ENCODE results near the gene ADARB2. TPM values are rescaled to one million over a fixed set of nuclear protein-coding genes. Genes with fewer than 3 reads are reported as not detected.
A peak's percentile ranks its signal among the peaks of the same experiment; 100 is the strongest.
"Not testable (repeated sequence)": the region's sequence is repeated elsewhere in the genome, so short reads cannot be mapped to it uniquely, and the experiment has no call there.

ADARB2 gene
- total RNA-seq, 1 donor from 2014 or later, result not detected

DNA sequence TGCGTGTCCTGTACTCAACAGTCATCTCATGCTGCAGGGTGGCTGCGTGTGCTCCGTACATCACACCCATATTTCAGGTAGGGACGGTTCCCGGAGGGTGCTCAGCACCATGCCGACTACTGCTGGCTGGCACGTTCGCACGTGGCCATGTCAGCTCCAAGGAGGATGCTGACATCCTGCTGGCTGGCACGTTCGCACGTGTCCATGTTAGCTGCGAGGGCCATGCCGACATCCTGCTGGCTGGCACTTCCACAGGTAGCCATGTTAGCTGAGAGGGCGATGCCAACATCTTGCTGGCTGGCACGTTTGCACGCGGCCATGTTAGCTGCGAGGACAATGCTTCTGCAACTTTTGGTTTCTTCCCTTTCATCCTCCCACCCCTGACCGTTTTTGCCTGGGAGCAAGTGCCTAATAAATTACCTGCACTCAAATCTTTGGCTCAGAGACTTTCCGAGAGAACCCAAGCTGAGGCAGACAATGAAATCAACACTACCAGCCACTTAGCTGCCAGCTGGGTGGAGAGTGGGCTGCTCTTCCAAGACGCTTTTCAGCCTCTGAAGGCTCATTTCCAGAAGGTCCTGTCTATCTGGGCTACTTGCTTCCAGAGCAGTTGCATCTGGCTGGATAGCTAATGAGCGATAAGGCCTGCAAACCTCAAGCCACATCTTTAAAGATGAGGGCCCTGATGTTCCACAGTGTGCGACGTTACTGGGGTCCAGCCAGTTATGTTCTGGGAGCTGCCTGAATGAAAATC, 576.6 kb downstream of the ADARB2 start:
- no peak for DNase-seq (ENCODE audit: low spot score)

DNA sequence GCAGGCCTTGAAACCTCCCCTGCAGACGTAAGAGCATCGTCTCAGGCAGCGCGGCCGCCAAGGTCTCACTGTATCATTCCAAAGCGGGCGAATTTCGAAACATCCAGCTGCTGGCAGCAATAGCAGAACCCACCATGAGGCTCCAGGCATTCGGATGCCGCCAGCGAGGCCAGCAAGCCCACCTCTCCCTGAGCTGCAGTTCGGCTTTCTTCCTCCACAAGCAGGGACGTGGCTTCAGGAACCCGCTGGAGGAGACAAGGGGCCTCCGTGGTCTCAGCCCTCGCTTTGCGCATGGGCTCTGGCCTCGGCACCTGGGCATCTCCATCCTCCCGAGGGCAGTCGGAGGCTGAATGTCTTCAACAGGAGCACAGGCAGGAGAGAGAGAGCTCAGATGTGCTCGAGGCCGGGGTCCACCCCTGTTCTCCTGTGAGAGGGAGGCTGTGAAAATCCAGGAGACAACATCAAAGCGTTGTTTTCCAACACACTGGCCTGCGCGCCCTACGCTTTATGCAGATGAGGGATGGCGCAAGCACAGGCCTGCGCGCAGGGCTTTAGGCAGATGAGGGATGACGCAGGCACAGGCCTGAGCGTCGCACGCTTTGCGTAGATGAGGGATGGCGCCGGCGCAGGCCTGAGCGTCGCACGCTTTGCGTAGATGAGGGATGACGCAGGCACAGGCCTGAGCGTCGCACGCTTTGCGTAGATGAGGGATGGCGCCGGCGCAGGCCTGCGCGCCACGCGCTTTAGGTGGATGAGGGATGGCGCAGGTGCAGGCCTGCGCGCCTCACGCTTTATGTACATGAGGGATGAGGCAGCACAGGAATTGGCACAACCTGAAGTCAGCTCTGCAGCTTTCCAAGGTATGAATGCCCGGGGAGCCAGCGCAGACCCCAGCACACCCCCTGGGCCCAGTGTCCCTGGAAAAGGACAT, 577.9 kb downstream of the ADARB2 start:
- no peak for DNase-seq (ENCODE audit: low spot score)

DNA sequence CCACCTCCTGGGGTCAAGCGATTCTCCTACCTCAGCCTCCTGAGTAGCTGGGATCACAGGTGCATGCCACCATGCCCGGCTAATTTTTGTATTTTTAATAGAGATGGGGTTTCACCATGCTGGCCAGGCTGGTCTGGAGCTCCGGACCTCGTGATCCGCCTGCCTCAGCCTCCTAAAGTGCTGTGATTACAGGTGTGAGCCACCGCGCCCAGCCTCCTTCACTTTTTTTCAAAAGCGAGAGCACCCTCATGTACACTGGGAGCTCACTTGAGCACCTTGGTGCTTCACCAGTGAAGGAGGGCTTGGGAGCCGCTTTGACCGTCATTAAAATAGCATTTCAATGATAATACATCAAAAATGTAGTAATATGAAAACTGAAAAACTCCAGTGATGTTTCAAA, 578.8 kb downstream of the ADARB2 start:
- DNase-seq (ENCODE audit: low spot score), result not testable (repeated sequence)

DNA sequence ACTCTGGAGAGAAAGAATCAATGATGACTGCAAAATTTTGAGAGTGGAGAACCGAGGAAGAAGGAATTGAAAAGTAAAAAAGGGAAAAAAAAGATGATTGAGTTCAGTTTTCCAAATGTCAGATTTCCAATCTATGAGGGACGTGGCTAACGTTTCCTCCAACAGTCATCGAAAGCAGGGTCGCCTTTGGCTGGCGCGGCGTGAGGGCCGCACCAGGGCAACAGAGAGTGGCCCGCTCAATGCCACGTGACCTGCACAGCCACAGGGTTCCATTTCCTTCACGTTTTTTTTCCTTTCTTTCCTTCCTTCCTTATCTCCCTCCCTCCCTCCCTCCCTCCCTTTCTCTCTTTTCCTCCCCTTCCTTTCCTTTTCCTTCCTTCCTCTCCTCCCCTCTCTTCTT, 579.3 kb downstream of the ADARB2 start:
- DNase-seq (ENCODE audit: low spot score), result no peak

DNA sequence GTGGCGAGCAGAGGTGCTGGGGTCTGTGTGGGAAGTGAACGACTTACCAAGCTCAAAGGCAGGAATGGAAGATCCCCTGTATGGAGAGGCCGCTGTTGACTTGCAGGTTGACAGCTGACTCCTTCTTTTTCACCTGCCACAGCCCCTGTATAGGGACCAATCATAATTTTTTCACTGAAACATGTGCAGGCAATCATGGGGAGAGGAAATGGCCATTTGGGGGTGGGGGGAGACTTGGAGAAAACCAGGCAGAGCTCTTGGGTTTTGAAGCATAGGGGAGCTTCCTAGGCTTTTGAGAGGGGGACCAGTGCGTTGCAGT, 579.8 kb downstream of the ADARB2 start:
- DNase-seq (ENCODE audit: low spot score), result no peak

DNA sequence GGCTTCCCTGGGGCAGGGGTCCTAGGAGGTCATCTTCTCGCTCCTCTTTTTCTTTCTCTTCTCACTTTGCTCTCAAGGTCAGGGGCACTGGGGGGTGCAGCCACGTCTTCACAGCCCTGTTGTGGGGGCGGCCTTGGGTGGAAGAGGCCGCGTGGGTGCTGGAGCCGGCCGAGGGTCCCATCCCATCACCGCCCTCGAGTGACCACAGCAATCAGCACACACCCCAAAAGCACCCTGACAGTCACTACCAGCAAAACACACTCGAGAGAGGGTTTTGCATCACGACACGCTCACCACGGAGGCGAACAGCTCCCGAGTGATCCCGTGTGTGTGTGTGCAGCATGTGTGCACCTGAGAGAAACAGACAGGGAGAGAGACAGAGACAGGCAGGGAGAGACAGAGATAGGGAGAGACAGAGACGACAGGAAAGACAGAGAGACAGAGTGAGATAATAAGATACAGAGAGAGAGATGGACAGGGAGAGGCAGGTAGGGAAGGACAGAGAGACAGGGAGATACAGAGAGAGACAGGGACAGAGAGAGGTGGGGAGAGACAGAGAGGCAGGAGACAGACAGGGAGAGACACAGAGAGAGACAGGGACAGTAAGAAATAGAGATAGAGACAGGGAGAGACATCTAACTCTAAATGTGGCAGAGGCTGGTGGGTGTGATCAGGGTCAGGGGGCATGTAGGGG, 580.3 kb downstream of the ADARB2 start:
- no peak for DNase-seq (ENCODE audit: low spot score)

DNA sequence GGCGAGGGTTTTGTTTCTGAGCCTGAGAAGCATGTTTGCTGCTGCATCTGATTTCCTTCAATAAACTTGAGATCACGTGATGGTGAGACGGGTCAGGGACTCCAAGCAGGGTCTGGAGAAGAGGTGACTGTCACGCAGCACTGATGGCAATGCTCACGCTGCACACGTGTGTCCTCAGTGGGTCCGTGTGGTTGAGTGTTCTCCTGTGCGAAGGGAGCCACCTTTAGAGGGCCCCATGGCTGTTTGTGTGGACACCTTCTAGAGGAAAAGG, 580.8 kb downstream of the ADARB2 start:
- no peak for DNase-seq (ENCODE audit: low spot score)

DNA sequence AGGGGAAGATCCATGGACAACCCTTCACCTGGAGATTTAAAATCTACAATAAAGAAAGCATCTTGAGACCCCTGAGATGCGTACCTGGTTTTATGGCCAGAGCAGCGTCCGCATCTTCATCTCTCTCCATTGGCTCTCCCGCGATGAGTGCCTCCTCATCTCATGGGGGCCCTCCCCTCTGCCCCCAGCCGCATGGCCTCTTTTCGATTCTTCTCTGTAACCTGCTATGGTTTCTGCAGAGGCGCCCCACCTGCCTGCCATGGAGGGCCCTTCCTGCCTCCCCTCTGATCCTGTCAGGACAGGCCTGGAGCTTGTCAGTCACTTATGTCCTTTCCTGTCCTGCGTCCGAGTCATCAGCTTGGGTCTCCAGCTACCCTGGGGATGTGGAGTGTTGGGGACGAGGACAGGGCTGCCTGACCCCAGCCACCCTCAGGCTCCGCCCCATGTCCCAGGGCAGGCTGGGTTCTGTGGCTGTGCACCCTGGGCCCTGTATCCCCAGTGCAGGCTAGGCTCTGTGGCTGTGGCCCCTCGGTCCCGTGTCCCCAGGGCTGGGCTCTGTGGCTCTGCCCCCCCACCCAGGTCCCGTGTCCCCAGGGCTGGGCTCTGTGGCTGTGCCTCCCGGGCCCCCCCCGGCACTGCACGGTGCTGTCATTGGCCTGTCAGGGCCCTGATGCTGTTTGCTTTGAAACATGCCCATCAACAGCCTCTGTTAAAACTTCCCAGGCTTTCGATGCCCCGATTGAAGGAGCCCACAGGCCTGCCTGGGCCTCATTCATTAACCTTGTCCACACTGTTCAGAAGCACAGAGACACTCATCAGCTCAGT, 581.3 kb downstream of the ADARB2 start:
- DNase-seq (ENCODE audit: low spot score), result no peak

DNA sequence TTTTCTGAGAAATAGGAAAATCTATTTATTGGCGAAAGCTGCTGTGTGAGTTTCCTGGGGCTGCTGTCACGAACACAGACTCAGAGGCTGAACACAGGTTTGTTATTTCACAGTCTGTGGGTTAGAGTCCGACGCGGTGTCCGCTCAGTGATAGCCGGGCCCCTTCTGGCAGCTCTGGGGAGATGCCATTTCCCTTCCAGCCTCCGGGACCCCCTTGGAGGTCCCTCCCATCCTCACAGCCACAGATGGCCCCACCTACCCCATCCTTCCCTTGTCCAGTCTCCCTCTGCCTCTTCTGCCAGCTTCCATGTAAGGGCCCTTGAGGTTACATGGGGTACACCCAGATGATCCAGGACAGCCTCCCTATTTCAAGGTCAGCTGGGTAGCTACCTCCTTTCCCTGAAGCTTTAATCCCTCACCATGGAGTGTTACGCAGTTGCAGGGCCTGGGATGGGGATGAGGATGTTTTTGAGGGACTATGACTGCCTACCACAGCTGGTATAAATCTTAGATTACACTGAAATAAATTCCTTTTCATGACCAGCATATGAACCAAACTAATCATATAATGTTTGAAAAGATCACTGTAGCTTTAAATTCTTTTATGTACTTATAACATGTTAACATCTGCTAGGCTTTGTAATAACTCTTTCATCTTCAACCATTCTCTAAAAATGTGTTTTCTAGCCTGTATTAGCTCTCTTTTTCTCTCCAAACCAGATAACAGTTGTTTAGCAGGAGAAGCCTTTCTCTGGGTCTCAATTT, 582.6 kb downstream of the ADARB2 start:
- peak; percentile 73 for DNase-seq (ENCODE audit: low spot score)

DNA sequence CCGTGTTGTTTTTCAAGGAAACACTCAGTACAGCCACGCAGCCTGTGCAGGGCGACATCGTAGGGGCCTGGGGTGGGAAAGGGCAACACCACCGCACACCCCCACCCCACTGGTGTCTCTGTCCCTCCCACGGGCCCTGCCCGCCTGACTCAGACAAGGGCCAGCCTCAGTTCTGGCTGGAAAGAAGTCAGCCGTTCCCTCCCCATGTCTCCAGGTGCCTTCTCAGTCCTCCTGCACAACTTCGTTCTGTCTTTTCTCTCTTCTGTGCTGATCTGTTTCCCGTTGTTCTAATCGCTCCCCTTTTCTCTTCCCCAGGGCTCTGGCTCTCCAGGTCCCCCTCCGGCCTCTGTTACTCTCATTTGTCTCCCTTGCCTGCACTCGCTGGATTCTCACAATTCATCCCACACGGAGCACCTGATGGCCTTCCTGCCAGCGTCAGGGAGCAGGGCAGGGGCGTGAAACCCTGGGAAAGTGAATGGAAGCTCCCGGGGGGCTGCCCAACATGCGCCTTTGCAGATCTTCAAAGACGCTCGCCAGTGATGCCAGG, 583.4 kb downstream of the ADARB2 start:
- DNase-seq (ENCODE audit: low spot score), result no peak

DNA sequence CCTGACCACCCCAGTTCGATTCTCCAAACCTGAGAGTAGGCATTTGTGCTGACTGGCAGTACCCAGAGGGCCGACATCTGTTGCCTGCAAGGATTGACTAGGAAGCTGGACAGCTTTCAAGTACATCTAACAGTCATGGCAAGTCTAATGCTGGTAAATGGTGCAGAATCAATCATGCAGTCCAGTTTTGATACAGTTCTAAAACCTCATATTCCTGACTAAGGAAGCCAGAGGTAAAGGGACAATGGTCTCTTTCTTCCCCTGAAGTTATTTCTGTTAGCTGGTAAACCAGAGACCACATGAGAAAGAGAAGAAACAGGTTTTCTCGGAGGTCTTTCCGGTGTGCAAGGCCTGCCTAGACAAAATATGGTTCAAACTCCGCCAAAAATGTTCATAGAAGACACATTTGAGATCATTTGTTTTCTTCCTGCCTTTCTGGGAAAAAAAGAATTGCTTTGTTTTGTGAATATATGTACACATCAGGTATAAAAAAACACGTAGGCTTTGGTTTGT, 584.0 kb downstream of the ADARB2 start:
- DNase-seq (ENCODE audit: low spot score), result no peak

DNA sequence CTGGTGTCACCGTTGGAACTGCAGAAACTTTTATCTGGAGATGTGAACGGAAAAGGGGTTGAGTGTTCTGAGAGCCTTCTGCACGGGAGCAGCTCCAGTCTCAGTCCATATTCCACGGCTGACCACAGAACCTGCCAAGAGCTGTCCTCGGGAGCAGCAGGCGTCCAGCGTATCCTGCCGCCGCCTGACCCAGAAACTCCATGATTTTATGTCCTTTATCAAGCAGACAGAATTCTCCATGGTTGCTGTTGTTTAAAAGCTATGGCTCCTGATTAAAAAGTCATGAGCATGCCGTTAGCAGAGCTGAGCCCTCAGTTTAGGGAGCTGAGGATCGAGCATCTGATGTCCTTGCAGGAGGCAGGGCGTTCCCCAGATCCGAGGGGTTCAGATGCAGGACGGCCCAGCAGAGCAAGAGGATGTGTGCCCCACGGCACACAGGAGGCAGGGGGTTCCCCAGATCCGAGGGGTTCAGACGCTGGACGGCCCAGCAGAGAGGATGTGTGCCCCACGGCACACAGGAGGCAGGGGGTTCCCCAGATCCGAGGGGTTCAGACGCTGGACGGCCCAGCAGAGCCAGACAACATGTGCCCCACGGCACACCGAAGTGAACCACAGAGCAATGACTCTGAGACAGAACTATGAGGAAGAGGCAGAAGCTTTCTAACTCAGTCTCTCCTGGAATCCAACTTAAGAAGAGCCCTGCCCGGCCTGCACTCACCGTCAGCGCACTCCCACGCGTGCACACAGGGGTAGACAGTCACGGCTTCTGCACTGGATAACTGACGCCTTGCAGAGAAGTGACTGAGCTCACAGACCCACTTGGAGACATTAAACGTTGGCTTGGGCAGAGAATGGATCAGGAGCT, 584.7 kb downstream of the ADARB2 start:
- DNase-seq (ENCODE audit: low spot score), result no peak

DNA sequence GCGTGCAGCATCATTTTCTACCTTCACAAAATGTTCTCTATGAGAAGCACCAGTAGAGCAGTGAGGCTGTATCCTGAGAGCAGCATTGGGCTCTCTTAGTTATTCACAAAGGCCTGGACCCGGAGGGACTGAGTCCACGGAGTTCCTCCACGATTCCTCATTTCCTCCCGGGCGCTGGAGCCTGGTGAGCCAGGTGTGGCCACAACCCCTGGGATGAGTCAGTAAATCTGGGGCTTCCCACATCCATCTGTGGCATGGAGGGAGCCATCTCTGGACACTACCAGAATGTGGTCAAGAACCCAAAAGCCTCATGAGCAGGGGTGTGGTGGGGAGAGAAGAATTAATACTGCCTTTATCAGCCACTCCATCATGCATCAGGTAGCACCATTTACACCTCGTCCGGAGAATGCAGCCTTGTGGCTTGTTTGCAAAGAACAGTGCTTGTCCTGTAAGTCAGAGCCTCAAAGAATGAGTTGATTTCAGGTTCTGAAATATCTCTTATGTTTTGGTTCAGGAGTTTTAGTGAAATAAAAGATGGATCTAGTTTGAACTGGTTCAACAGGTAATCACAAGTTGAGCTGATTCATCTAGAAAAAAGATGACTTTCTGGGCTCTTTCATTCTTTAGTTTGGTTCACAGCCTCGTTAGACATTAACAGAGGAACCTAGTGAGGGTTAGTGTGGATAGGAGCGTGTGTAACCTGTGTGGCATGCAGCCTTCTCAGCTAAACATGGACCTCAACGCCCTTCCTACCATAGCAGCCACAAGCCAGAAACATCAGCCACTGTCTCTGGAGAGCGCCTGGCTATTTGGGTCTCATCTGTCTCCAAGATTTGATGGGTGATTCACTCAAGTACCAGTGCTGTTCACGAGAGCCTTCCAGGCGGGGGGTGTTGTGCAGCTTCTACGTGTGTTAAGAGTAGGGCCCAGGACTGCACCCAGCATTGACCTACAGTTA, 586.0 kb downstream of the ADARB2 start:
- DNase-seq (ENCODE audit: low spot score), result no peak

DNA sequence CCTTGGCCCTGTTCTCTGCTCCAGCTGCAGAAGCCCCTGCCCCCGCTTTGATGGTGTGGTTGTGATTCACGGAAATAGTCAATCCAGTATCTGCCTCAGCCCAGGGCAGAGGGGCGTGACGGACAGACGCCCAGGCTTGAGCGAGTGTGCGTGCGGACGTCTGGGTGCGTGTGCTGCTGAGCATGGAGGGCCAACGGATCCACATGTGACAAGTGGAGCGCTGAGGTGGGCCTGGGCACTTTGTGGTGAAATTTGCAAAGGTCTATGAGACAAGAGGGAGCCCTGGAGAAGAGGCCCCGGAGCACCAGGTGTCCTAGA, 586.7 kb downstream of the ADARB2 start:
- DNase-seq (ENCODE audit: low spot score), result no peak

DNA sequence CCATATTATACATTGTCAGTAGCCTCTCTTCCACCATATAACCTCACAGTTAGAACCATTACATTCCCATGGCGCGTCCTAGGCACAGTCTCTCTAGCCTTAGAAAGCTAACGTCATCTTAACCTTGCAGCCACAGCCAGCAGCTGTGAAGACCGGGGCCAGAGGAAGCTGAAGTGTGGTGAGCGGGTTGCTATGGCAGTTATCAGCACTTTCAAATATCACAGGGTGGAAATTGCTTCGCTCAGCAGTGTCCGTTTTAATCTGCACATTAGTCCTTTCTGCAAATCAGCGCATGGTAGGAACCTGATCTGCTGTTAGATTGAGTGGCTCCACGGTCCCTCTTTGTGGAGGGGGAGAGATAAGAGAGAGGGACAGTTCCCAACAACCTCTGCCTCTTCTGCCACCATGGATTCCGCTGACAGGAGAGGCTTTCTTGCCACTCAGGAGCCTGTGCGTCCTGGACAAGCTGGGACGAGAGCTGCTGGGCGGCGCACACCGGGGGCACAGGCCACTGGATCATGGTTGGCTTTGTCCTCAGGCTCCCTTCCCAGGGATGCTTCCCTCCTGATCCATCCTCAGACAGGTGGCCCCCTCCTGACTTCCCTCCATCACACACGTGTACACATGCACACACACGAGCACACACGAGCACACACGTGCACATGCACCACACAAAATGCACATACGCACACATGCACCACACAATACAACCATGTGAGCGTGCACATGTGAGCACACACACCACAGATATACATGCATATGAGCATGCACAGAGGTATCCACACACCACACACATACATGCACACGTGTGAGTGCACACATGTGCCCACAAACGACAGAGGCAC, 587.3 kb downstream of the ADARB2 start:
- peak; percentile 63 for DNase-seq (ENCODE audit: low spot score)

DNA sequence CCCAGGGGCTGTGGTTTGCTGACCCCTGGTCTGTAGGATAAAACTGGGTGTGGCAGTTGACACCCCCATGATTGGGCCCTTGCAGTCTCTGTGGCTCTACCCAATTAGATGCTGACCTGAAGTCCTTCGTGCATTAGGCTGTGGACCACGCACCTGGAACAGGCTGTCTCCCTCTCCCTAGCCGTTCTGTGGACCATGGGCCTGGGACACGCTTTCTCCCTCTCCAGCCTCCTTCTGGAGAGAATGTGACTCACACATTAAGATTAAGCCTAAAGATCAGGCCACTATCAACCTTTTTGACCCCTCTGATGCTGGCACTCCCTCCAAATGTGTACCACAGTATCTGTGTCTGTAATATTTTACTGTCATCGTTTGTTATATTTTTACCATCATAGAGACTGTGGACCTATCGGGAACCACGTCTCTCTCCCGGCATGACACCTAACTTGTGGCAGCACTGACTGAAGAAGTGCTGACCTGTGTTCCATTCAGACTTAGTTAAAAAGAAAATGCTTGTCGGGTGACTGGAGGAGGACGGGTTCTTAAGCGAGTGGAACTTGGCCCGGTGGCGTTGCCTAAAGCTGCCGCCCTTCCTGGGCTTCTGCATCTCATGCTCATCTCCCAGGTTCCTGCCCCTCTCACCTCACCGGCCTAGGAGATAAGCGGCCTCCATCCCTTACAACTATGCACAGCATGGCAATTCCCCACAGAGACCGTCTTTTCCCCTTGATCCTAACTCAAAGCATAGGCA, 588.3 kb downstream of the ADARB2 start:
- DNase-seq (ENCODE audit: low spot score), result no peak

DNA sequence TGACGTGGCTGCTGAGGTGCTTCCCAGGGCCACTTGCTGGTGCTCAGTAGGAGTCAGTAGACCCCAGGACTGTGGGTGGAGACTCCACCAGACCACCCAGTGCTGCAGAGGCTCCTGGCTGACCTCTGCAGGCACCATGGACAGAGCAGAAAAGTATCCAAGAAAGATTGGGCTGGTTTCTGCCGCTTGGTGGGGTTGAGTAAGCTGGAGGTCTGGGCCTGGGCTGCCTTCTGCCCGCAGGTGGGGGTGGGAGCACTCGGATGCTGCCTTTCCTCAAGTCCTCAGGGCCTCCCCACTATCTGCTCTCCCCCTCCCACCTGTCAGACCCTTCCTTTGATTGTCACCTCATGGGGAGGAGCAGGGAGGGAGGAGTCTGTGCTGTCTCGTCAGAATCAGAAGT, 589.5 kb downstream of the ADARB2 start:
- no peak for DNase-seq (ENCODE audit: low spot score)

Data from umbilical cord (tissue), 2 donors.